ENCODE results near the gene FNDC5. TPM values are rescaled to one million over a fixed set of nuclear protein-coding genes. Genes with fewer than 3 reads are reported as not detected.

Gene FNDC5
- total RNA-seq, 2 experiments from 2014 or later = not detected

DNA sequence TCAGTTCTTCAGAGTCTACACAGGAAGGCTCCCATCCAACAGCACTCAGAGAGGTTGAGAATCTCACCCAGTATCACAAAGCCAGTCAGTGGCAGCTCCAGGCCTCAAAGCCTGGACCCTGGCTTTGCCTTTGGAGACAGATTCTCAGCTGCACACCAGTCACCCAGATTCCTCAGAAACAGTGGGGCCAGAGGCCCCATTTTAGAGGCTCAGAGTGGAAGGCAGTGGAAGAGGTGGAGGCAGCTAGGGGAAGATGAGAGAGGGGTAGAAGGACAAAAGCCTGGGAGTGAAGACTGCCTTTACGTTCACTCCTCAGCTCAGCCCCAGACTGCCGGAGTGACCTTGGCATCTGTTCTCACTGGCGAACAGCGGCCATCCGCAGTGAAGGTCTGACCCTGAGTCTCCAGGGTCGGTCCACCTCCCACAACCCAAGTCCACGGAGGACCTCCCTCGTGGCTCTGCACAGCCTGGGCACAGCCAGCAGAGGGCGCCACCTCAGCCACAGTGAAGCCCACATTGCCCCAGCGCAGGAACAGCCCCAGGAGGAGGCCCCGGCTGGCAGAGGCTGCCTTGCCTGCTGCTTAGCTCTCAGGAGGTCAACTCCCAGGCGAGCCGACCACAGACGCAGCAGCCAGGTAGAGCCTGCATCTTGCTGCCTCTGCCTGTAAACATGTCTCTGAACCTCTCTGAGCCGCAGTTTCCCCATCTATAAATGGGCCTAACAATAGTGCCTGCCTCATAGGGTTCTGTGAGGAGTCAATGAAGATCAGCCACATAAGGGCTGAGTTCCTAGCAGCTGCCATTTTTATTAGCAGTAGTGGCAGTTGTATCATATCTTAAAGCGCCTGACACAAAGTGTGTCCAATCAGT, 5.9 kb upstream of the FNDC5 start:
- POLR2A ChIA-PET = no interaction called here
- Mint-ChIP-seq H3K36me3 (ENCODE audit: low read depth) (no peaks in the 10 kb centered on the region), H3K27me3 (peaks cover 66% of the 10 kb centered on the region), H3K27ac (no peak overlapping the region), H3K4me3 (no peak overlapping the region), H3K9me3 (no peaks in the 10 kb centered on the region), H3K4me1 (ENCODE audit: low read depth) (peaks cover 1% of the 10 kb centered on the region)
- ATAC-seq (ENCODE audit: poor library complexity) = peak; percentile 85
- DNase-seq = peak in 13 of 14 experiments; percentile 30 to 77 (median 46)
- Histone ChIP-seq H3K4me3 (ENCODE audit: low read length) (no peak overlapping the region), H3K27ac (ENCODE audit: low read depth in 1 of 2, low read length in 2 of 2) (no peak overlapping the region), H3K36me3 (ENCODE audit: insufficient read depth, low read length) (no peaks in the 10 kb centered on the region), H3K4me1 (ENCODE audit: insufficient read depth, low read length) (peaks cover 15% of the 10 kb centered on the region), H3K9me3 (ENCODE audit: control insufficient read depth in 1 of 2, insufficient read depth in 1 of 2, low read length in 2 of 2) (no peaks in the 10 kb centered on the region), H3K27me3 (ENCODE audit: control insufficient read depth in 1 of 2, insufficient read depth in 2 of 2, low read length in 2 of 2) (peaks cover 17 to 25% of the 10 kb centered on the region in 2 experiments)
- intact Hi-C loops (cut with DNase I, micrococcal nuclease) = loop anchor here (1.0 to 5.0 kb wide), 2 partner anchors 210 to 211 kb away; no protein-coding TSS in a partner anchor
- TF ChIP-seq, protein P1, sequence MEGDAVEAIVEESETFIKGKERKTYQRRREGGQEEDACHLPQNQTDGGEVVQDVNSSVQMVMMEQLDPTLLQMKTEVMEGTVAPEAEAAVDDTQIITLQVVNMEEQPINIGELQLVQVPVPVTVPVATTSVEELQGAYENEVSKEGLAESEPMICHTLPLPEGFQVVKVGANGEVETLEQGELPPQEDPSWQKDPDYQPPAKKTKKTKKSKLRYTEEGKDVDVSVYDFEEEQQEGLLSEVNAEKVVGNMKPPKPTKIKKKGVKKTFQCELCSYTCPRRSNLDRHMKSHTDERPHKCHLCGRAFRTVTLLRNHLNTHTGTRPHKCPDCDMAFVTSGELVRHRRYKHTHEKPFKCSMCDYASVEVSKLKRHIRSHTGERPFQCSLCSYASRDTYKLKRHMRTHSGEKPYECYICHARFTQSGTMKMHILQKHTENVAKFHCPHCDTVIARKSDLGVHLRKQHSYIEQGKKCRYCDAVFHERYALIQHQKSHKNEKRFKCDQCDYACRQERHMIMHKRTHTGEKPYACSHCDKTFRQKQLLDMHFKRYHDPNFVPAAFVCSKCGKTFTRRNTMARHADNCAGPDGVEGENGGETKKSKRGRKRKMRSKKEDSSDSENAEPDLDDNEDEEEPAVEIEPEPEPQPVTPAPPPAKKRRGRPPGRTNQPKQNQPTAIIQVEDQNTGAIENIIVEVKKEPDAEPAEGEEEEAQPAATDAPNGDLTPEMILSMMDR (IDR thresholded peaks at IDR 0.05) = peak; percentile 76
- CTCF ChIA-PET = interaction anchor here (0.5 to 1.6 kb wide), 5 partner anchors 14 to 210 kb away, joined by 3 to 4 read pairs (median 3); no protein-coding TSS in a partner anchor

DNA sequence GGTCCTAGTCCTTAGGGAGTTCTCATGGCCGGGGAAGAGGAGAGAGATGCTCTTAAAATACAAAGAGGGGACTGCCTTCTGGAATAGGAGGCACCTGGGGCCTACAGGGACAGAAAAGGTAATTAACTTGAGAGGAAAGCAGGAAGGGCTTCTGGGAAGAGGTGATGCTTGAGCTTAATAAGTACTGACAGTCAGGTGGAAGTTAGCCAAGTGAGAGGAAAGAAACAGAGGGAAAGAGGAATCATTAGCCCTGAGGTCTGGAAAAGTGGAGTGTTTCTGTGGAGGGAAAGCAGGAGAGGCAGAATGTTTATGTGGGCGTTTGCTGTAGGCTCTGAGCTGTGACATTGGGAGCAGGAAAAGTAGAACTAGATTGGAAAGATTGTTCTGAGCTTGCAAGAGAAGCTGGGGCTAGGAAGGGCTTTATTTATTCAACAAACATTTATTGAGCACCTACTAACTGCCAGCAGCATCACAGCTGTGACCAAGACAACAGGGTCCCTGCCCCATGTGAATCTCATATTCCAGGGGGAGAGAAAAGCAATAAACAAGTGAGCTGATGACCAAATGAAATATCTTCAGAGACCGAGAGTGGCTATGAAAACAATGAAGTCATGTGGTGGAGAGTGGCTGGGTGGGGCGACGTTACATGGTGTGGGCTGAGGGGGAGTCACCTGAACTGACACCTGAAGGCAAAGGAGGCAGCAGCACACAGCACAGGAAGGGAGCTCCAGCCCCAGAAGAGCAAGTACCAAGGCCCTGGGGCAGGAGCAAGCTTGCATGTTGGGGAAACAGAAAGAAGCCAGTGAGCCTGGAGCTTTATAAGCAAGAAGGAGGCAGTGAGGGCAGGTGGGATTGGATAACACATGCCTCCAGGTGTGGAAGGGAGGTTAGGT, 4.4 kb upstream of the FNDC5 start:
- Histone ChIP-seq H3K9me3 (ENCODE audit: control insufficient read depth in 1 of 2, insufficient read depth in 1 of 2, low read length in 2 of 2) (no peaks in the 10 kb centered on the region), H3K36me3 (ENCODE audit: insufficient read depth, low read length) (no peaks in the 10 kb centered on the region), H3K4me1 (ENCODE audit: insufficient read depth, low read length) (peaks cover 24% of the 10 kb centered on the region), H3K27ac (ENCODE audit: low read depth in 1 of 2, low read length in 2 of 2) (no peak overlapping the region), H3K27me3 (ENCODE audit: control insufficient read depth in 1 of 2, insufficient read depth in 2 of 2, low read length in 2 of 2) (peaks cover 27 to 35% of the 10 kb centered on the region in 2 experiments), H3K4me3 (ENCODE audit: low read length) (no peak overlapping the region)
- Mint-ChIP-seq H3K4me3 (no peak overlapping the region), H3K27ac (no peak overlapping the region), H3K27me3 (peaks cover 66% of the 10 kb centered on the region), H3K9me3 (no peaks in the 10 kb centered on the region), H3K4me1 (ENCODE audit: low read depth) (peaks cover 9% of the 10 kb centered on the region), H3K36me3 (ENCODE audit: low read depth) (no peaks in the 10 kb centered on the region)
- TF ChIP-seq, protein P1 (IDR thresholded peaks at IDR 0.05) = no peak
- intact Hi-C loops (cut with DNase I, micrococcal nuclease) = loop anchor here in 1 of 2 experiments (5.0 kb wide), 1 partner anchor 212 kb away; no protein-coding TSS in a partner anchor
- ChIA-PET CTCF (interaction anchor here (0.7 kb wide), 1 partner anchor 163 kb away, joined by 3 read pairs; no protein-coding TSS in a partner anchor), POLR2A (no interaction called here)
- ATAC-seq (ENCODE audit: poor library complexity) (no peak), DNase-seq (no peak)

DNA sequence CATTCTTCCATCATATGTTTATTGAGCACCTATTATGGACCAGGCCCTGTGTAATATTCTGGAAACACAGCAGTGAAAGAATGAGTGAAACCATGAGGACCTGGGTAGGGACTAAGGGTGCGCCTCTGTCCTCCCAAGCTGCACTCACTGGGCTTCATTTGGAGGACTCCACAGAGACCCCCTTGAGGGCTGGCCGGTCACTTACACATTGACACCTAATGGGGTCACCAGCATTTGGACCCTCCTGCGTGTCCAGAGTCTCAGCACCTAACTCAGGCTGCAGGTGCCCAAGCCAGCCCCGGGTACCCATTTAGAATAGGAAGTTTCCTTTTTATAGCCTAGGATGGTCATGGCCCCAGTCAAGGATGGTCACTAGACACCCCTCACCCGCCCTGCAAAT, 2.8 kb upstream of the FNDC5 start:
- ChIA-PET CTCF (no interaction called here), POLR2A (no interaction called here)
- Mint-ChIP-seq H3K9me3 (no peaks in the 10 kb centered on the region), H3K4me1 (ENCODE audit: low read depth) (peaks cover 15% of the 10 kb centered on the region), H3K27me3 (peaks cover 83% of the 10 kb centered on the region), H3K36me3 (ENCODE audit: low read depth) (no peaks in the 10 kb centered on the region), H3K4me3 (no peak overlapping the region), H3K27ac (no peak overlapping the region)
- Histone ChIP-seq H3K4me1 (ENCODE audit: insufficient read depth, low read length) (peaks cover 26% of the 10 kb centered on the region), H3K27ac (ENCODE audit: low read depth in 1 of 2, low read length in 2 of 2) (no peak overlapping the region), H3K36me3 (ENCODE audit: insufficient read depth, low read length) (no peaks in the 10 kb centered on the region), H3K9me3 (ENCODE audit: control insufficient read depth in 1 of 2, insufficient read depth in 1 of 2, low read length in 2 of 2) (no peaks in the 10 kb centered on the region), H3K27me3 (ENCODE audit: control insufficient read depth in 1 of 2, insufficient read depth in 2 of 2, low read length in 2 of 2) (peaks cover 36 to 40% of the 10 kb centered on the region in 2 experiments), H3K4me3 (ENCODE audit: low read length) (no peak overlapping the region)
- TF ChIP-seq, protein P1 (IDR thresholded peaks at IDR 0.05) = no peak
- ATAC-seq (ENCODE audit: poor library complexity) = no peak
- peak in 1 of 14 experiments; percentile 6 for DNase-seq
- intact Hi-C loops (cut with DNase I, micrococcal nuclease) = loop anchor here (2.0 kb wide), 1 partner anchor 353 kb away; no protein-coding TSS in a partner anchor

Data from CD4-positive, alpha-beta T cell (primary cell).